CD4-positive, alpha-beta T cell treated with Interleukin-10 for 1 hour (primary cell): ENCODE results near the gene CDNF.
"Not testable (repeated sequence)": the region's sequence is repeated elsewhere in the genome, so short reads cannot be mapped to it uniquely, and the experiment has no call there.

ENCODE experiments used
- DNase-seq: peaks from one replicate; pipeline ENCODE4 v3.0.0-alpha.2; 2020

Gene CDNF

DNA sequence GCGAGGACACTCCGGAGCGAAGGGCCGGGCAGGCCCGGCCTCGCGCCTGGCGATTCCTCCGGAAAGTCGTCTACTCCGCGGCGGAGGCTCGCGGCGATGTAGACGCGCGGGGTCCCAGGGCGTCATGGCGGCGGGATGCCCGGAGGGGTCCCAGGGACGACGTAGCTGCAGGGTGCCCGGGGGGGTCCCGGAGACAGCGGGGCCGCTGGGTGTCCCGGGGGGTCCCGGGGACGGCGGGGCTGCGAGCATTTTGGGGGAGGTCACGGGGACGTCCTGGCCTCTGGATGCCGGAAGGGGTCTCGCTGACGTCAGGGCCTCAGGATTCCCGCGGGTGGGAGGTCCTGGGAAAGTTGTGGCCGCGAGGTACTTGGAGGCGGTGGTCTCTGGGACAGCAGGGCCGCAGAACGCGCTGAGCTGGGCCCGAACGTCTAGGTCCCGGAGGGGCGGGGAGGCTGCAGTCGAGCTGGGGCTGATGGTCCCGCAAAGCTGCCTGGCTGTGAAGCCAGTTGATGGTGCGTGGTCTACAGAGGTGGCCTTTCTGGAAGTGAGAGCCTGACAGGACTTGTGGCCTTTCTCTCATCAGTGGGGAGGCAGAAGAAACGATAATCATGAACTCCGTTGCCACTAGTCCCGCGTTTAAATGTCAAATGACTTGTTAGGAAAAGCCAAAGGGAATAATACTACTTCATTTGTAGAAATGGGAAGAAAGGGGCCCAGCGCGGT lies 906 bp upstream of the CDNF start:
- DNase-seq, result peak; percentile 26

DNA sequence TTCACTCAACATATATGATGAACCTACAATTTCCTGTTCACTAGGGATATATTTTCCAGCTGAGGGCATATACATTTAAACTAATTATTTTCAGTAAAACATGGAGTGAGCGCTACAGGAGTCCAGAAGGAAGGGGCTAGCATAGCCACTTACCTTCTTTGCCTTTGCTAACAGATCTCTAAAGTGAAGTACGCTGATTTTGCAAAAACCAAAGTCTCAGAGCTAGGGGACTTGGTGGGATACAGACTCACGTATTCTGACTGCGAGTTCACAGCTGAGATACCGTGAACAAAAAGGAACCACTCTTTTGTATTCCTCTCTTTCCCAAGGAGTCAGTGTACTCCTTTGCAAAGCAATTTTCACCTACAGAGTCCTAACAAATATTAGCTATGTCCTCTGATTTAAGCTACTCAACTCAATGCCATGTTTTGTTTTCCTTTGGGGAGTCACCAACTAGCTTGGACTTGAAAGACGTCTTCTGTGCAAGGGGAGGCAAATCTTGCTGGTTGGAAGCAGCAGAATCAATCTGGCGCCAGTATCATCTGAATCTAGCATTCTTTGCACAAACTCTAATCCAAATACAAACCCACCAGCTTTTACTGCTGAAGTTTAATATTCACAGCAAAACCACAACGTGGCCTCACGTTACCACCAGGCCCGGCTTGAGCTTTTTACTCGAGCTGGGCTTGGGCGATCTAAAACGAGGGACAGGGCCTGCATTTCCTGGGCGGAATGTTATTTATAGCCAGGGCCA lies 657 bp downstream of the CDNF start:
- no peak for DNase-seq

- no peak for DNase-seq
These were observed 1.6 kb downstream of the CDNF start for GRCh38 chr10:14836208-14836607.

DNA sequence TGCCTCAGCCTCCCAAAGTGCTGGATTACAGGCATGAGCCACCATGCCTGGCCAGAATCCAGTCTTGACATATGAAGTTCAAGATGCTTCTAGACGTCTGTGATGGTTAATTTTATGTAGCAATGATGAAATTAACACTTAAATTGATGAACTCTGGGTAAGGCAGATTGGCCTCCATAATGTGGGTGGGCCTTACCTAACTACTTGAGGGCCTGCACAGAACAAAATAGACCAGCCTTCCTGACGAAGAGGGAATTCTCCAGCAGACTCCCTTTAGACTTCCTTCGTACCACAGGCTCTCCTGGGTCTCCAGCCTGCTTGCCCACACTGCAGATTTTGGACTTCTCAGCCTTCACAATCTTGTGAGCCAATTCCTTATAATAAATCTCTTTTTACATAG lies 4.7 kb downstream of the CDNF start:
- DNase-seq, result no peak

DNA sequence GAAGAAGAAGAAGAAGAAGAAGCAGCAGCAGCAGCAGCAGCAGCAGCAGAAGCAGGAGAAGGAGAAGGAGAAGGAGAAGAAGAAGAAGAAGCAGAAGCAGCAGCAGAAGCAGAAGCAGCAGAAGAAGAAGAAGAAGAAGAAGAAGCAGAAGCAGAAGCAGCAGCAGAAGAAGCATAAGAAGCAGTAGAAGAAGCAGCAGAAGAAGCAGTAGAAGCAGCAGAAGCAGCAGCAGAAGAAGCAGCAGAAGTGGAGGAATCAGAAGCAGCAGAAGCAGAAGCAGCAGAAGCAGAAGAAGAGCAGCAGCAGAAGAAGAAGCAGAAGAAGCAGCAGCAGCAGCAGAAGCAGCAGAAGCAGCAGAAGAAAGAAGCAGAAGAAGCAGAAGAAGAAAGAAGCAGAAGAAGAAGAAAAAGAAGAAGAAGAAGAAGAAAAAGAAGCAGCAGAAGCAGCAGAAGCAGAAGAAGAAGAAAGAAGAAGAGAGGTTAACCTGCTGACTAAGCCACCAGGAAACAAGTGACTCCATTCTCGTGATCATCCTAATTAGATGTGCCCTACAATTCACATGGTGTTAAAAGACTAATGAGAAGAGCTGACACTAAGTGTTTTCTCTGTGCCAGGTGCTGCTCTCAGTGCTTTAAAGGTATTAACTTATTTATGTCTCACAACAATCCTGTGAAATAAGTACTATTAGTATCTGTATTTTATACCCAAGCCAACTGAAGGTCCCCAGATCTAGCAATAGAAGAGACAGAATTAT lies 11.6 kb downstream of the CDNF start:
- no peak for DNase-seq

GRCh38 chr10:14823966-14824365 lies 13.9 kb downstream of the CDNF start:
- no peak for DNase-seq

- DNase-seq, result peak; percentile 66
These were observed 14.7 kb downstream of the CDNF start for GRCh38 chr10:14822879-14823755.

GRCh38 chr10:14821635-14822375 lies 16.0 kb downstream of the CDNF start:
- DNase-seq, result no peak

DNA sequence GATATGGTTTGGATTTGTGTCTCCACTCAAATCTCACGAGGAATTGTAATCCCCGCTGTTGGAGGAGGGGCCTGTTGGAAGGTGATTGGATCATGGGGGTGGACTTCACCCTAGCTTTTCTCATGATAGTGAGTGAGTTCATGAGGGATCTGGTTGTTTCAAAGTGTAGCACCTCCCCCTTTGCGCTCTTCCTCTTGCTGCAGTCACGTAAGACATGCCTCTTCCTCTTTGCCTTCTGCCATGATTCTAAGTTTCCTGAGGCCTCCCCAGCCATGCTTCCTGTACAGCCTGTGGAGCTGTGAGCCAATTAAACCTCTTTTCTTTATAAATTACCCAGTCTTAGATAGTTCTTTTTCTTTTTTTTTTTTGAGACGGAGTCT lies 17.1 kb downstream of the CDNF start:
- no peak for DNase-seq

- DNase-seq, result no peak
These were observed 17.6 kb downstream of the CDNF start for GRCh38 chr10:14820010-14820774.

GRCh38 chr10:14816717-14817116 lies 21.1 kb downstream of the CDNF start:
- DNase-seq, result not testable (repeated sequence)

GRCh38 chr10:14815681-14816080 lies 22.2 kb downstream of the CDNF start:
- DNase-seq, result no peak

GRCh38 chr10:14812271-14812670 lies 25.6 kb downstream of the CDNF start:
- peak; percentile 3 for DNase-seq

- DNase-seq, result no peak
These were observed 26.6 kb downstream of the CDNF start for GRCh38 chr10:14810969-14811953.

DNA sequence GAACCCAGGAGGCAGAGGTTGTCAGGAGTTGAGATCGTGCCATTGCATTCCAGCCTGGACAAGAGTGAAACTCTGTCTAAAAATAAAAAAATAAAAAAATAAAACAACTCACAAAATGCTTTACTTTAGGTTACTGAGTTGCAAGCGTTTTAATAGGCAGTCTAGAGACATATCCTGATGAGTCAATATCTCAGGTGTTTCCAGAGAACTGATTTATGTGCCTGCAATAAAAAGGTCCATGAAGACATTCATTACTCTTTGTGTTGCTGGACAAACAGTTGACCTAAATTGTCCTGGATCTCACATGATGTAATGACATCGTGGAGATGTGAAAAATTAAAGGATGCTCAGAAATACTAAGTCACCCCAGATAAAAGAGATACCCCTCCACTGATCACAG lies 31.5 kb downstream of the CDNF start:
- no peak for DNase-seq

- DNase-seq, result no peak
These were observed 34.0 kb downstream of the CDNF start for GRCh38 chr10:14803827-14804226.

DNA sequence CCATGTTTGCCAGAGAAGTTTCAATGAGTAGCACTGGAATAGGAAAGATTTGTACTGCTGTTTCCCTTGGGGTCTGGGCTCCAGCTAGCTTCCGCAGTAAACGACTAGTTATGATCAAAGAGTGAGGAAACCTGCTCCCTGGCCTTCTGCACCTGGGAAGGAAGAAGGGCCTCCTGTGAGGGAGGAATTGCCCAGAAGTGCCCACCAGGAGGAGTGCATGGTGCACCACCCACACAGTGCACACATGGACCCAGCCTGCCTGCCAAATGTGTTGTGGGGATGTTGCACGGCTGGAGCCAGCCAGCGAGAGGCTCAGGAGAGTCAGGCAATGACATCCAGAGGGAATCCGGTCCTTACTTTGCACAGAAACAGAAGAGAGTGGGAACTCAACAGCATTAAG lies 36.1 kb downstream of the CDNF start:
- DNase-seq, result no peak

GRCh38 chr10:14800397-14800796 lies 37.4 kb downstream of the CDNF start:
- no peak for DNase-seq

DNA sequence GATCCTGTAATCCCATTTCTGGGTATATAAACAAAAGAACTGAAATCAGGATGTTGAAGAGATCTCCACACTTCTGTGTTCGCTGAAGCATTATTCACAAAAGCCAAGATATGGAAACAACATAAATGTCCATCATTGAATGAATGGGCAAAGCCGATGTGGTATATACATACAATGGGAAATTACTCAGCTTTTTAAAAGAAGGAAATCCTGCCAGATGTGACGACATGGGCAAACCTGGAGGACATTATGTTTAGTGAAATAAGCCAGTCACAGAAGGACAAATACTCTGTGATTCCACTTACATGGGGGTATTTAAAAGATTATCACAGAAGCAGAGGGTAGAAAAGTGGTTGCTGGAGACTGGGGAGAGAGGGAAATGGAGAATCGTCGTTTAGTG lies 39.2 kb downstream of the CDNF start:
- DNase-seq, result no peak

DNA sequence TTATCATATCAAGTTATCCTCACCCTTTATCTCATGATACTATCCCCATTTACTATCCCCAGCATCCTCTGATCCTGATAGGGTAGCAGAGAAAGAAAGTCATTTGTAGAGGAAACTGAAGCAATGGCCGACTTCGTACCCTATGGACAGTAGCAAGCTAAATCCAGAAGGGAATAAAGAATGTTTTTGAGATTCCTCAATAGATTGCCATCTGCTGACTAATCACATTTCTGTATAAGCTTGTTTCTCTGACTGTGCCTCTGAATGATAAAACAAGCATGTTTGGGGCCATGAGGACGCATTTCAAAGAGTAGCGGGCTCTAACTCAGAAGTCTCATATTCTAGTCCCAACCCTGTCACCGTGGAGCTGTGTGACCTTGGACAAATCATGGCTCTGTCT lies 49.9 kb downstream of the CDNF start:
- no peak for DNase-seq
